GM19328 (cell line): ENCODE results near the gene CEACAM18.
"Not testable (repeated sequence)": the region's sequence is repeated elsewhere in the genome, so short reads cannot be mapped to it uniquely, and the experiment has no call there.

Source experiments
- ATAC-seq: cut with Tn5 transposase; IDR thresholded peaks from one replicate; pipeline ENCODE4 v1.9.1; 2021; ENCODE audit warnings: mild to moderate bottlenecking, moderate library complexity; ENCODE audit not compliant: unreplicated experiment

CEACAM18 gene

DNA sequence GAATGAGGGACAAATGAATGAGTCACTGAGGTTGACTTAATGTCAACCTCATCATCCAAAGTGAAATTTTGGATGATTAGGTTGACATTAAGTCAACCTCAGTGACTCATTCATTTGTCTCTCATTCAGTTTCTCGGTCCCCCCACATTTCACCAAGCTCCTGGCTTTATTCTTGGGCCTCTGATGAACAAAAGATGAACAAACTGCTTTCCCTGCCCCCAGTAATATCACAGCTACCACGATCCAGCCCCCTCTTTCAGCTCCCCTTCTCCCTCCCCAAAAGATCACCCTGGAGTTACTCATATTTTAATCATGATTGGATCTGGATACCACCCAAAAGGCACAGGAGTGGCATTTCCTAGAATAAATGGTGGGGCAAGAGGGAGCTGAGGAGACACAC, 10.8 kb downstream of the CEACAM18 start:
- no peak for ATAC-seq

DNA sequence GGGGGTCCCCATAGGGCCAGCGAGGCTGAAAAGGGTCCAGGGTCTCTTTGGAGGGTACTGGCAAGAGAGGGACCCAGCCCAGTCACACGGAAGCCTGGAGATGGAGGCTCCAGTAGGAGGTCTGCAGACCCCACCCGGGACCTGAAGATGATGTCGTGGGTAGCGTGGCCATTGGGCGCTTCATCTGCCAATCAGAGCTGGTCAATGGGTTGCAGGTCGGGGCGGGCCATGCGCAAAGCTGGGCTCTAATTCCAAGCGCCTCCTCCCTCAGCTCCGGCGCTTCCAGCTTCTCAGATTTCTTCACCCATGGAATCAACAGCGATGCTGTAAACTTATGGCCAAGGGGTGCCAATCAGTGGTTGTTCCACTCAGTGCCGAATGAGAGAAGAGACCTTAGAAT, 12.3 kb downstream of the CEACAM18 start:
- ATAC-seq, result no peak

DNA sequence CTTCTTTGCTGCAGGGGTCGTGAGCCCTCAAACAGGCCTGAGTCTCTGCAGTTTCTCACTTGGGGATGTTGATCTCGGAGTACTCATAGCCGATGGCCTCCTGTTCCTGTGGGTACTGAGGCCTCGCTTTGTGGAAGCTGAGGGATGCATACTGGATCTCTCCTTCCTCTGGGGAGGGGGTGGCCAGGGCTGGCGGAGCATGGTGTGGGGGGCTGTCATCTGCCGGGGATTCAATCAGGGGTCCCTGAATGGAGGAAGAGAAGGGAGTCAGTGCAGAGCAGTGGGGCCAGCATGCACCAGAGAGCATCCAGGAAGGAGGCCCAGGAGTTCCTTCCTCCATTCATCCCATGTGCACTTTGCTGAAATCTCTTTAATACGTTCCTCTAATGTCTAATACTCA, 13.2 kb downstream of the CEACAM18 start:
- ATAC-seq, result no peak

DNA sequence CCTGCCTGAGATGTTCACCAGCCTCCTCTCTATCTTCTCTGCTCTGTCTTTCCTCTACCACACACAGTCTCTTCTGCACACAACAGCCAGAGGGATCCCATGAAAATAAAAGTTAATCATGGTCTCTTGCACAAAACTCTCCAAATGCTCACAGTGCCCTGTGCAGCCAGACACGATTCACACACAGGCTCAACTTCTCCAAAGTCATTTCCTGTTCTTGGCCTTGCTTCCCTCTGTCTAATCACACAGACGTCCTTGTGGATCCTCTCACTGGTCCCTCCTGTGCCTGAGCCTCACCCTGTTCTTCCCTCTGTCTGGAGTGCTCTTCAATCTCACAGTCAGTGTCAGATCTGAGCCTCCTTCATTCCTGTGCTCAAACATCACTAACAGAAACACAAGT, 15.4 kb downstream of the CEACAM18 start:
- no peak for ATAC-seq

DNA sequence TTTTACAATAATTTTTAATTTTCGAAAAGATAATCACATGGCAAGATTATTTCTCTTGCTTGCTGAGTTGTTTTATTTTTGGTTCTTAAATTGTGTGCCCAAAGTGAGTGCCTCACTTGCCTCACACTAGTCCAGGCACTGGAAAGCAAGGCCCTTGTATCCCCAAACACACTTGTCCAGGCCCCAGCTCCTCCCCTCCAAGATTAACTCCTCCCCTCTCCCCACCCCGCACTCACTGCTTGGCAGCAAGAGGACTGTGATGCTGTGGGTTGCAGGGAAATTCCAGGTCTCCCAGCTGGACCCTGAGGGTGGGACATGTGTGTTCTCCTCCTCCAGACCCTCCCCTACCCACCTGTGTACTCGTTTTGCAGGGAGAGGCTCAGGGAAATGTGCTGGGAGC, 19.3 kb downstream of the CEACAM18 start:
- ATAC-seq, result no peak

DNA sequence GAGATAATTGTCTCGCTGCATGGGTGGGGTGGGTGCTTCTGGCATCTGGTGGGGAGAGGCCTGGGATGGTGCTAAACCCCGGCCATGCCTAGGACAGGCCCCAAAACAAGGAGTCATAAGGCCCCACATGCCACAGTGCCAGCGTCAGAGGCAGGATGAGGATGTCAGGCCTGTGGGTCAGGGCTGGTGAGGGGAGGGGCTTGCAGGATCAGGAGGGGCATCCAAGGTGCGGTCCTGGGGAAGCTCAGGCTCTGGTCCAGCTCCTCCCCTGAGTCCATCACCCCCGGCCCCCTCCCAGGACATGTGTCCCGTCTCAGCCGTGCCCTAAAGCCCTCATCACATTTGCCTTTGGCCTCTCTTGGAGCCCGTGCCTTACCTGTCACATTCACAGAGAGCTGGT, 22.6 kb downstream of the CEACAM18 start:
- ATAC-seq, result not testable (repeated sequence)

DNA sequence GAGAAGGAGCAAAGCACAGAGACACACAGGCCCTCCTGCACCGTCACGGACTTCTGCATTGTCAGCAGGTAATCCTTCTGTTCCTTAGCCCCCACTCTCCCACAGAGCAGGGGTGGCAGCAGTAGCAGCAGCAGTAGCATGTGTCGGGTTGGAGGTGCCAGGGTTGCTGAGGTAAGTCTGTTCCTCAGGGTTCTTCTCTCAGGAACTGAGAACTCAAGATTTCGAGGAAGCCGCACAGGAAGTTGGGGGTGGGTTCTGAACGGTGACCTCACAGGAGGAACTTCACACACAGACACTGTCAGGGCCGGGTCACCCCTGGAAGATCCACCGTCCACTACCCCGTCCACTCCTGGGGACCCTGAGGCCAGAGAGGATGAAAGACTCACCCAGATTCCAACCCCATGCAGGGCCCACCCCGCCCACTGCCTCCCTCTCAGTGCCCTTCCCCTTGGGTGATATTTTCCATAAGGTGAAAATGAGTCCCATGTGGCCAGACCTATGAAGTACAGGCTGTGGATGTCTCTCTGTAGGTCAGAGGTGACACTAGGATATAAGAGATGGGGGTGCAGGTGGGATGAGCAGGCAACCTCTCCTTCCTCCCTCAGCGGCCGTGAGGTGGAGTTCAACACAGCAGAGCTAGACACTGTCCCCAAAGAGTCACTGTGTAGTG, 23.4 kb downstream of the CEACAM18 start, which contains the start of gene SIGLEC12:
Gene SIGLEC12 (minus strand): TSS at position 207 of the 670 bp plus-strand sequence. CDS start 67 bp downstream, at position 140.
- ATAC-seq, result no peak

DNA sequence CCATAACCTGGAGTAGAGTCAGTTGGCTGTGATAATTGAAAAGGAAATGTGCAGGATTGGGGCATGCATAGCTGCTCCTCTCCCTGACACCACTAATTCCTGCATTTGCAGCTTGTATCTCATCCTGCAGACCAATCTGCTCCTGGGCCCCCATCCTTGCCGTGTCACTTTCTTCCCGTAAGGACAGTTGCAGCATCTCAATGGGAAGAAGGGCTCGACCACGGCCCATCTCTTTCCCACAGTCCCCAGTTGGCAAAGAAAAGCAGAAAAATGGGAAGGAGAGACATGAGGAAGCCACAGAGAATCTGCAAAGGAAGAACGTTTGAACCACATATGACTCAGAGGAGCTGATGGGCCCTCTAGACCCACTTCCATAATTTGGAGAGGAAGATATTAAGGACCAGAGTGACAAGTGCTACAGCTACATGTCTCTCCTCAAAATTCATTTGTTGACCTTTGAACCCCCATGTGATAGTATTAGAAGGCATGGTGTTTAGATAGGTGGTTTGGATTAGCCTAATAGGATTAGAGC, 25.0 kb downstream of the CEACAM18 start:
- ATAC-seq, result no peak

DNA sequence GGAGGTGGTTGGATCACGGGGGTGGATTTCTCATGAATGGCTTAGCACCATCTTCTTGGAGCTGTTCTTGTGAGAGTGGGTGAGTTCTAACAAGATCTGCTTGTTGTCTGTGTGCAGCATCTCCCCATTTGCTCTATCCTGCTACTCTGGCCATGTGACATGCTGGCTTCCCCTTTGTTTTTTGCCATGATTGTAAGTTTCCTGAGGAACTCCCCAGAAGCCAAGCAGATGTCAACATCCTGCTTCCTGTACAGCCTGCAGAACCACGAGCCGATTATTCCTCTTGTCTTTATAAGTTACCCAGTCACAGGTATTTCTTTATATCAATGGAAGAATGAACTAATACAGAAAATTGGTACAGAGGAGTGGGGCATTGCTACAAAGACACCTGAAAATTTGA, 25.6 kb downstream of the CEACAM18 start:
- no peak for ATAC-seq

DNA sequence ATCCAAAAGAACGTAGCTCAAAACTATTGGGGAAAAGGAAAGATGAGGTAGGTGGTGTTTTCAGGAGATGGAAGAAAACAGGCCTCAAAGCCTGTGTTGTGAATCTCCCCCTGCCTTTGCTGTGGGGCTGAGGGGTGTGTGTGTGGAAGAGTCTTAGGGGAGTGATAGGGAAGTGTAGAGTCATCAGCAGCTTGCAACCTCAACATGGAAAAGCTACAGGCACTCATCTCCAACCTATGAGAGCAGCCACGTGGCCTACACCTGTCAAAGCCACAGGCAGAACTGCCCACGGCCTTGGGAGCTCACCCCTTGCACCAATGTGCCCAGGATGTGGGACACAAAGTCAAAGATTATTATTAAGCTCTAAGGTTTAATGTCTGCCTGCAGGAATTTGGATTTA, 27.6 kb downstream of the CEACAM18 start:
- no peak for ATAC-seq

DNA sequence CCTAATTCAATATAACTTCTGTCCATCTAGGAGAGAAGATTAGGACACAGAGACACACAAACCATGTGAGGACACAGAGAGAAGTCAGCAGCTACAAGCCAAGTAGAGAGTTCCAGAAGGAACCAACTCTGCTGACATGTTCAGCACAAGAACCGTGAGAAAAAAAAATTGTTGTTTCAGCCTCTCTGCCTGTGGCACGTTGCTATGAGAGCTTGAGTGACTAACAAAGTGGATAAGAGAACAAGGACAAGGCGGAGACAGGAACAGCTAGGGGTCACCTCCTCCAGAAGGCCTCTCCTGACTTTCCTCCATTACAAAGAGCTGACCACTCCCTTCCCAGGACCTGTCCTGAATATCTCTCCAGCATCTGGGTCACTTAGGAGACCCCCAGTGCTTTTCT, 28.9 kb downstream of the CEACAM18 start:
- ATAC-seq, result no peak

DNA sequence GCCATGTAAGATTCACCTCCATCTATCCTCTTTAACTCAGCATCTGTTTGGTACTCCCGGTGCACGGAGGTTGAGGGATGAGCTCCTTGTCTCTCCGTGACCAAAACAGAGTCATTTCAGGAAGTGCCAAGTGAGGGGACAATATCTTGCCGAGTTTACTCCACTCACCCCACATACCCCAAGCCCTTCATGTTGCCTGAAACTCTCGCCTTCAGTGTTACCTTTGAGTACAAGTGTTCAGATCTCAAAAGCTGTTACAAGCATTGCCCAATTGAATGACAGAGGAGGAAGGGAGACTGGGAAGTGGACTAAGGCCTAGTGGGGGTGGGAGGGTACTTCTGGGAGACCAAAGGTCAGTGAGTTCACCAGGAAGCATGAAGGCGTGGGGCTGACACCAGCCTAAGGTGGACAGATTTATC, 29.3 kb downstream of the CEACAM18 start:
- no peak for ATAC-seq

DNA sequence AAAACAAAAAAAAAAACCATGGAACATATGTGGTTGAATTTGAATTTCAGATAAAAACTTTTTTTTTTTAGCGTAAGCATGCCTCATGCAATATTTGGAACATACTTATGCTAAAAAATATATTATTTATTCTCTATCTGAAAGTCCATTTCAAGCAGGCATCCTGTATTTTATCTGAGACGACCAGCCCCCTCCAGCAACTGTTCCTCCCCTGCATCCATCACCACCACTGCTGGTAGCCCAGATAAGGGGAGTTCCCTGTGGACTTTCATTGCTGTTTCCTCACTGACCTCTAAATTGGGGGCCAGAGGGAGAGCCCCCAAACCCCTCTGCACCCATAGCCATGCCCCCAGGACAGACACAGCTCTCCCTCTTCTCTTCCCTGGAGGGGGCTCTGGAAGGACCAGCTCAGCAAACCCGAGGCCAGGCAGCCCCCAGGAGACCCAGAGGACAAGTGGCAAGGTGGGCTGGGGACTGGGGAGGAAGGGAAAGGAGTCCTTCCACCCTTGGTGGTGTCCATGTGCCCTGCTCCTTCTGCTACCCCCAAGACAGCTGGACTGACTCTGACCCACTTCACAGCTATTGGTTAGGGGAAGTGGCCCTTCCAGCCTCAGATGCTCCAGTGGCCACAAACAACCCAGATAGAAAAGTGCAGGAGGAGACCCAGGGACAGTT, 29.9 kb downstream of the CEACAM18 start:
- ATAC-seq, result no peak

DNA sequence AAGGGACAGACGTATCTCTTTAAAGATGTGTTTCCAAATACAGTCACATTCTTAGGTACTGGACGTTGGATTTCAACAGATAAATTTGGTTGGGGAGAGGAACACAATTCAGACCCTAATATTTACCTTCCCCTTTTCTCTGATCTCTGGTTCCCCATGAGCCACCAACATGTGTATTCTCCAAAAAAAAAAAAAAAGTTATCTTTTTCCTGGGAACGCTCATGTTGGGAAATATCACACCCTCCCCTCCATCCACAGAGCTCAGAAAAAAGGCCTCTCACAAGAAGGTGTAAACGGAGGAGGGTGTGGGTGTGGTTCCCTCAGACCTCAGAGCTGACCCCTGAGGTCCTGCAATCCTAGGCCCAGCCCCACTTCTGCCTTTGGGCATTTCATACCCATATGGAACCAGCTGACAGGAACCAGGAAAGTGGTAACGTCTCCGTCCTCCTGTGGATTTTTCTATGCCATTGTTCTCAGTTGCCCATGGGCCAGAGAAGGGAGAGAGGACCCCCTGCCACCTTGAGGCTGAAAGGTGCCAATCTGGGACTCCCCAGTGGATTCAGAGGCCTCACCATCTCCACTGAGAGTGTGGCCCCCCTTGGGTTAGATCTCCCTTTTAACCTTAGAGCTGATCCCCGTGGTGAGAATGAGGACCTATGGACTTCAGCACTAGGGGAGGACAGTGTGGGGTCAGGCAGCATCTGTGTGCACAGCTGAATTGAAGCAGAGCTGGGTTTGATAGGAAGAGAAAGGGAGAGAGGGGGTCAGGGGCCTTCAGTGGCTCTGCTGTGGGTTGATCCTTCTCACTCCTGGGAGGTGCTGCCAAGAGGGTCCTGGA, 31.7 kb downstream of the CEACAM18 start:
- no peak for ATAC-seq

DNA sequence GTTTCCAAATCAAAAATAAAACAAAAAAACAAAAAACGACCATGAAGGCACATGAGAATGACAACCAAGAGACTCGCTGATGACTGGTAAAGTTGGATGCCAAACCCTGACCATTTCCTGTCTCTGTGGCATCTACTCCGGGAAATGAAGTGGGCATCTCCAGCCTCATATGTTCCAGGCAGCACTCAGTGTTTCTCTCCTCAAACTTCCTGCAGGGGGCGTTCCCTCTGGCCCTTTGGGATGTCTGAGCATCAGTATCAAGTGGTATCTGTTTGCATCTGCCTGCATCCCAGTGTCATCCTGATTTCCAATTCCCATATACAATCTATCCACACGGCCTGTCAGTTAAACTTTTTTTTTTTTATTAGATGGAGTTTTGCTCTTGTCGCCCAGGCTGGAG, 33.0 kb downstream of the CEACAM18 start:
- ATAC-seq, result no peak

DNA sequence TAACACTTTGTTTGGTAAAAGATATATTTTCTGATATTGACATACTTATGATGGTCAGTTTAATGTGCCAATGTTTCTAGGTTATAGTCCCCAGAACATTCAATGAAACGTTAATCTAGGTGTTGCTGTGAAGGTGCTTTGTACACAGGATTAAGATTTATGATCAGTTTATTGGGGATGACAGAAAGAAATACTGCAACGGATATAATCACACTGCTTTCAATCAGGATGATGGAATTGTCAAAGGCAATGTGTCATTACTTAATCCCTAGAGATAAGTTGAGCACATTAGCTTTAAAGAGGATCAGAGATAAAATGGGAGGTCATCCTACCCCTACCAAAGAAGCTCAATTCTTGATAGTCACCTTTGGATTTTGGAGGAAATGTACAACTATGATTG, 35.6 kb downstream of the CEACAM18 start:
- ATAC-seq, result no peak

DNA sequence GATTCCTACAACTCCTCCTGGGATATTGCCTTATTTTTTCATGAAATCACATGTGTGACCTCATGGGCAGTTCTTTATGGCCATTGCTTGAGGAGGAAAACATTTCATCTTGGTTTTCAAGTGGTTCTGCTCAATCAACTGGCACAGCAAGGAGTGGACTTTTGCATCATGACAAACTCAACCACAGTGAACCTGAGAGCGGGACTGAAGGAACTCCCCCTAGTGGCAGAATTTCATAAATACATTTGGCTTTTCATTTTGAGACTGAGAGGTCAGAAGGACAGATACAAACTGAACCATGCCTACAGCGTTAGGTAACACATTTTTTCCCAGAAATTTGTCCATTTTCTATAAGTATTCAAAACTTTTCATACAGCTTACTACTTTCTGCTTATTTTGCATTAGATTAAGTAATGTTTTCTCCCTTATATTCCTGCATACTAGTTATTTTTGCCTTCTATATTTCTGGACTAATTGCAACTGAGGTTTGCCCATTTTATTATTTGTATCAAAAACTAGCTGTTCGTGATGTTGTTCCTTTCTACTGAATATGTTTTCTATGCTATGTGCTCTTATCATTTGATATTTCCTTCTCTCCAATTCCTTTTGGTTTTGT, 36.6 kb downstream of the CEACAM18 start:
- no peak for ATAC-seq

DNA sequence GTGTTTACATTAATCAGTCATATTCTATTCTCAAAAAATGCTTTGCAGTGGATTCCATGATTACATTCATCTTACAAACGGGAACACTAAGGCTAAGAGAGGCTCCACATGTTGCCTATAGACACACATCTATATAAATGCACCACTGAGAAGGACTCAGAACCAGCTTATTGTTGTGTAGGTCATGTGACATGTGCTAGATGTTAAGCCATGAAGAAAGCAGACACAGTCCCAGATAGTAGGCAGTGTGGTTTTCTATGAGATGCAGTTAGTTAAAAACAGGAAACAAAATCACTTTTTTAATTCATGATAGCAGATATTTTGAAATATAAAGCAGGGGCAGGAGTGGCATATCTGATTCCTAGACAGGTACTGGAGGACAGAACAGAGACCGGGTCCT, 42.4 kb downstream of the CEACAM18 start:
- no peak for ATAC-seq

DNA sequence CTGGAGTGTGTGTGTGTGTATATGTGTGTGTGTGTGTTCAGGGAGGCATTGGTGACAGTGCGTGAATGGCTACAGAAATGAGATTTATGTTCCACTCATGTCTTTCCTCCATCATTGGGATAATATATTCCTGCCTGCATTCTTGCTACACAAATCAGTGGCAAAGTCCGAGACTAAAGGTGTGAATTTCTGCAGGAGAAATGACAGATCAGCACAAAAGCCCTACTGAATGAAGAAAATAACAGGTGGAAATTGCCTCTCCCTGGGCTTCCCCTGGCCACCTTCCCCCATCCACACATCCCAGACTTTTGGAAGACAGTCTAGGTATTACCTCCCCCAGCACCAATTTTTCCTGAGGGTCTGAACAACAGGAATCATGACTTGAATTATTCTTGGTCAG, 43.0 kb downstream of the CEACAM18 start:
- ATAC-seq, result no peak

DNA sequence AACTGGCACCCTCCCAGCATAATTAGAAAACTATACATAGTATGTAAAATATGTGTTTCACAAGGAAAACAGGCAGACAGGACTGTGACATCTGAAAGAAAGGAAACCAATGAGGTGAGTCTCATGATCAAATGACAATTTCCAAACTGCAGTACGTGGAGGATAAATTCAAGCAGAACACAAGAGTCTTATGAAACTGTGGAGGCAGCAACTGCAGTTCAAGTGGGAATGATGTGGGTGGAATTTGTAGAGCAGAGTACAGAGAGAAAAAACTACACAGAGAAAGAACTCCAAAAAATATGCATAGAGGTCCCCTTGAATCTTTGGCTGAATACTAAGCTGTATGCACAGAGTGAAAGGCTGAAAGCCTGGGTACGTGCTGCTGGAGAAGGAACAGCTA, 43.4 kb downstream of the CEACAM18 start:
- ATAC-seq, result no peak

DNA sequence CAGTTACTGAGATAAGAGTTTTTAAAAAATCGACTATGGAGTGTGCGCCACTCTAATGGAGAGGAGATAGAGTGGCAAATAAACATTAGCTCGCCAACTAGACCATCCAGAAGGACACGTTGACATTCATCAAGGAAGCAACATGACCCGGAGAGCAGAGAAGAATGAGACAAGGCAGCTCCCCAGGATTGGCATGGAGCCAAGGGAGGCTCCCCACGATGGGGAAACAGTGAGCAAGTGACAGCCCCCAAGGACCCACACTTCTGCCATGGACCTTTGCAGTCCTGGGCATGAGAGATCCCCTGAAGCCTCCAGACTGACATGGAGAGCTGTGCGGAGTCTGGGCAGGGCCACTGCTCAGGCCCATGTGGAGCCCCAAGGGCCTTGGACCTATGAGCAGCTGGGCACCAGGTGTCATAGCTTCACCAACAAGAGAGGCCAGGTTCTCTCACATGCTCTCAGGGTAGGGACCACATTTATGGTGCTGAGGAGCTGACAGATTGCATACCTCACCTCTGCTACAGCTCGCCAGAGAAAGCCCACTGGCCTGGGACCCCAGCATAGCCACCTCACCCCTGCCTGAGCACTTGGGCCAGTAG, 46.4 kb downstream of the CEACAM18 start:
- no peak for ATAC-seq
